Endodermal cell (in vitro differentiated cells): Measurements from ENCODE around the gene PGS1. TPM values are rescaled to one million over a fixed set of nuclear protein-coding genes. Genes with fewer than 3 reads are reported as not detected.

ENCODE experiments used
- DNase-seq: peaks from one replicate; pipeline ENCODE4 v3.0.0-alpha.2; 2017
- H3K27ac ChIP-seq: 2 replicates; pipeline ENCODE4 v1.5.1; 2013; ENCODE audit warnings: mild to moderate bottlenecking, low read depth, low read length, moderate library complexity
- H3K27me3 ChIP-seq: 2 replicates; pipeline ENCODE4 v1.6.1; 2013; ENCODE audit warnings: mild to moderate bottlenecking, low read length, moderate library complexity; ENCODE audit not compliant: insufficient read depth, control insufficient read depth, poor library complexity, severe bottlenecking
- H3K36me3 ChIP-seq: 2 replicates; pipeline ENCODE4 v1.7.0; 2013; ENCODE audit warnings: mild to moderate bottlenecking, low read length, moderate library complexity; ENCODE audit not compliant: control insufficient read depth, insufficient read depth
- H3K4me1 ChIP-seq: one replicate; pipeline ENCODE4 v1.7.0; 2013; ENCODE audit warnings: low read length; ENCODE audit not compliant: control insufficient read depth, insufficient read depth
- H3K4me3 ChIP-seq: 2 replicates; pipeline ENCODE4 v1.5.1; 2013; ENCODE audit warnings: mild to moderate bottlenecking, low read length, moderate library complexity
- H3K9ac ChIP-seq: 2 replicates; pipeline ENCODE4 v1.6.1; 2013; ENCODE audit warnings: mild to moderate bottlenecking, low read length, moderate library complexity; ENCODE audit not compliant: poor library complexity, severe bottlenecking; ENCODE audit errors: extremely low read depth
- H3K9me3 ChIP-seq: 2 replicates; pipeline ENCODE4 v1.6.1; 2013; ENCODE audit warnings: mild to moderate bottlenecking, low read length, moderate library complexity; ENCODE audit not compliant: control insufficient read depth
- H3K27ac Mint-ChIP-seq: 2 replicates; pipeline ENCODE4 v1.8.0; 2020; ENCODE audit warnings: mixed read lengths
- H3K27me3 Mint-ChIP-seq: 2 replicates; pipeline ENCODE4 v1.8.0; 2021; ENCODE audit warnings: mild to moderate bottlenecking, mixed read lengths; ENCODE audit not compliant: insufficient read depth
- H3K36me3 Mint-ChIP-seq: 2 replicates; pipeline ENCODE4 v1.8.0; 2020; ENCODE audit warnings: low read depth, mixed read lengths
- H3K4me1 Mint-ChIP-seq: 2 replicates; pipeline ENCODE4 v1.8.0; 2020; ENCODE audit warnings: mixed read lengths
- H3K4me3 Mint-ChIP-seq: 2 replicates; pipeline ENCODE4 v1.8.0; 2020; ENCODE audit warnings: mild to moderate bottlenecking, moderate library complexity, mixed read lengths
- H3K9me3 Mint-ChIP-seq: 2 replicates; pipeline ENCODE4 v1.8.0; 2020; ENCODE audit warnings: mild to moderate bottlenecking, mixed read lengths
- CTCF ChIP-seq: fragments of 200-600 bp; sonication (generic); conservative IDR thresholded peaks from 2 replicates; pipeline ENCODE4 v1.5.0; 2021; ENCODE audit warnings: antibody characterized with exemption, mild to moderate bottlenecking
- WGBS, 2 experiments: methylation state at CpG; one replicate each; pipeline versions ENCODE4 v1.1.5 to v1.1.7; 2013; ENCODE audit warnings: missing lambda C conversion rate in 2 of 2, mixed read lengths in 1 of 2; ENCODE audit not compliant: insufficient coverage in 1 of 2, insufficient read length in 1 of 2; 5-methylcytosine and 5-hydroxymethylcytosine counted together
- total RNA-seq, 2 donors: library from RNA; stranded (reverse); fragmentation: NEBNext Ultra II Directional in 1 of 2; extraction: Animal tissue kit (Norgen Biotek cat#: 25700) in 1 of 2; gene quantifications; 2 replicates in 1 of 2; 3 replicates in 1 of 2; pipeline ENCODE4 v1.2.1, GENCODE V29; 2021

The PGS1 gene
- total RNA-seq, 2 donors from 2014 or later = 57.1 to 58.2 TPM

- peak within 1 kb of the TSS; percentile 94 for H3K4me3 ChIP-seq
- Mint-ChIP-seq H3K9me3 (no peaks in the 10 kb centered on the region), H3K27ac (peak within 1 kb of the TSS; percentile 93), H3K4me1 (peaks cover 59% of the 10 kb centered on the region), H3K27me3 (peaks cover 8% of the 10 kb centered on the region), H3K36me3 (peaks cover 32% of the 10 kb centered on the region), H3K4me3 (peak within 1 kb of the TSS; percentile 83)
- WGBS, 2 experiments = 0 to 1% methylated on average over 28 to 58 of the region's 59 CpGs
- H3K9me3 ChIP-seq = no peaks in the 10 kb centered on the region
- no peak for TF ChIP-seq CTCF
- no peaks in the 10 kb centered on the region for H3K27me3 ChIP-seq
- H3K4me1 ChIP-seq = peaks cover 8% of the 10 kb centered on the region
- peak within 1 kb of the TSS; percentile 87 for H3K27ac ChIP-seq
- H3K36me3 ChIP-seq = peaks cover 39% of the 10 kb centered on the region
- peak within 1 kb of the TSS; percentile 84 for H3K9ac ChIP-seq
- DNase-seq = peak; percentile 99
These were observed 18.5 kb upstream of the PGS1 start, which contains the start of gene SOCS3 for GRCh38 chr17:78359997-78360370. Gene SOCS3 (minus strand): TSS chr17:78360077. CDS start chr17:78359095, 982 bp downstream.

GRCh38 chr17:78360371-78361224 lies 17.9 kb upstream of the PGS1 start:
- no peaks in the 10 kb centered on the region for H3K9me3 ChIP-seq
- H3K27me3 ChIP-seq = no peaks in the 10 kb centered on the region
- H3K9ac ChIP-seq = peak overlapping the region; percentile 73
- peak; percentile 100 for DNase-seq
- WGBS, 2 experiments = 1% methylated on average over 27 to 49 of the region's 49 CpGs
- H3K4me1 ChIP-seq = peaks cover 10% of the 10 kb centered on the region
- H3K27ac ChIP-seq = peak overlapping the region; percentile 87
- peaks cover 32% of the 10 kb centered on the region for H3K36me3 ChIP-seq
- Mint-ChIP-seq H3K9me3 (no peaks in the 10 kb centered on the region), H3K4me3 (peak overlapping the region; percentile 83), H3K27ac (peak overlapping the region; percentile 93), H3K36me3 (peaks cover 29% of the 10 kb centered on the region), H3K4me1 (peaks cover 59% of the 10 kb centered on the region), H3K27me3 (peaks cover 8% of the 10 kb centered on the region)
- peak overlapping the region; percentile 85 for H3K4me3 ChIP-seq
- peak; percentile 97 for TF ChIP-seq CTCF

- Histone ChIP-seq H3K9ac (peak overlapping the region; percentile 11), H3K27ac (no peak overlapping the region), H3K27me3 (no peaks in the 10 kb centered on the region), H3K4me1 (peaks cover 12% of the 10 kb centered on the region), H3K36me3 (peaks cover 26% of the 10 kb centered on the region), H3K4me3 (peak overlapping the region; percentile 85), H3K9me3 (no peaks in the 10 kb centered on the region)
- 60 to 65% methylated on average over 9 to 12 of the region's 12 CpGs for WGBS, 2 experiments
- Mint-ChIP-seq H3K36me3 (peaks cover 24% of the 10 kb centered on the region), H3K27me3 (peaks cover 8% of the 10 kb centered on the region), H3K4me3 (peak overlapping the region; percentile 83), H3K27ac (peak overlapping the region; percentile 93), H3K9me3 (no peaks in the 10 kb centered on the region), H3K4me1 (peaks cover 59% of the 10 kb centered on the region)
- no peak for TF ChIP-seq CTCF
- DNase-seq = no peak
These were observed 17.2 kb upstream of the PGS1 start for GRCh38 chr17:78361225-78361701.
